ENCODE data around the gene DPYD. TPM values are rescaled to one million over a fixed set of nuclear protein-coding genes. Genes with fewer than 3 reads are reported as not detected.

DPYD gene
- total and polyA plus RNA-seq, 10 of the 15 experiments (the other 5 are each of a cell fraction or from before 2014, with no cell fraction given), result 5.7 to 23.8 (median 10.2) TPM

- no peak overlapping the region for H3K4me2 ChIP-seq (ENCODE audit: control insufficient read depth, insufficient read depth)
- H3K4me3 ChIP-seq, result no peak overlapping the region
- CTCF ChIA-PET, result interaction anchor here (0.6 to 1.5 kb wide), 4 partner anchors 9 to 114 kb away, joined by 3 to 7 read pairs (median 4); no protein-coding TSS in a partner anchor
- H3K9ac ChIP-seq (ENCODE audit: control insufficient read depth, insufficient read depth, low read length), result no peak overlapping the region
- no peaks in the 10 kb centered on the region; the same call in 1 of the 2 replicates for H3K4me1 ChIP-seq (ENCODE audit: control insufficient read depth, insufficient read depth, low read length)
- FAIRE-seq, result no peak
- RAD21 ChIA-PET (ENCODE audit: unreplicated experiment), result interaction anchor here (1.3 to 1.4 kb wide), 3 partner anchors 82 to 180 kb away, joined by 3 to 5 read pairs (median 5); no protein-coding TSS in a partner anchor
- no TSS peak for BruUV-seq (replicated peaks)
- H3K9me3 ChIP-seq (replicated peaks; ENCODE audit: control insufficient read depth, insufficient read depth, low read length), result no peaks in the 10 kb centered on the region
- no peaks in the 10 kb centered on the region for H3K36me3 ChIP-seq (ENCODE audit: control insufficient read depth in 2 of 2, insufficient read depth in 2 of 2, low read length in 1 of 2)
- no peak; the same call in 2 of the 3 replicates for ATAC-seq
- POLR2A ChIA-PET, result interaction anchor here (1.8 kb wide), 1 partner anchor 9 kb away, joined by 4 read pairs; no protein-coding TSS in a partner anchor
- SMC1A ChIA-PET (ENCODE audit: uncharacterized antibody, unreplicated experiment), result interaction anchor here (0.7 to 2.0 kb wide), 8 partner anchors 13 to 179 kb away, joined by 3 to 6 read pairs (median 3); no protein-coding TSS in a partner anchor
- WGBS (ENCODE audit: insufficient coverage, insufficient replicate concordance, low lambda C conversion rate, missing lambda C conversion rate), result 7% methylated on average over 2 of the region's 2 CpGs
- DNase-seq (ENCODE audit: low read depth, low spot score), result no peak
- no peak overlapping the region for H2AFZ ChIP-seq (ENCODE audit: control insufficient read depth, low read depth, low read length)
- no peaks in the 10 kb centered on the region for H3K27me3 ChIP-seq (replicated peaks in 1 of 2; ENCODE audit: control insufficient read depth in 2 of 2, insufficient read depth in 2 of 2, low read length in 1 of 2)
- H3K27ac ChIP-seq (ENCODE audit: control insufficient read depth, insufficient read depth), result no peak overlapping the region
- in situ Hi-C loops (cut with MboI) (no loop called here), intact Hi-C loops (cut with micrococcal nuclease; ENCODE audit: unreplicated experiment) (no loop called here)
- H4K20me1 ChIP-seq (ENCODE audit: control insufficient read depth, insufficient read depth), result no peaks in the 10 kb centered on the region
- no peaks in the 10 kb centered on the region for H3K79me2 ChIP-seq (ENCODE audit: control insufficient read depth, insufficient read depth, low read length)
- TF ChIP-seq CBX3 (IDR thresholded peaks at IDR 0.05; ENCODE audit: borderline replicate concordance, low read depth) (no peak), ZNF687 (IDR thresholded peaks at IDR 0.05) (no peak), SIX5 (IDR thresholded peaks at IDR 0.05; ENCODE audit: low read depth, low read length, severe bottlenecking) (no peak), IKZF2 (IDR thresholded peaks at IDR 0.05) (no peak), SIN3A (IDR thresholded peaks at IDR 0.05; ENCODE audit: low read depth, low read length) (no peak), HCFC1 (IDR thresholded peaks at IDR 0.05; ENCODE audit: low read length) (no peak), RBBP5 (conservative IDR thresholded peaks at IDR 0.05) (no peak)
- TF ChIP-seq, protein P1, sequence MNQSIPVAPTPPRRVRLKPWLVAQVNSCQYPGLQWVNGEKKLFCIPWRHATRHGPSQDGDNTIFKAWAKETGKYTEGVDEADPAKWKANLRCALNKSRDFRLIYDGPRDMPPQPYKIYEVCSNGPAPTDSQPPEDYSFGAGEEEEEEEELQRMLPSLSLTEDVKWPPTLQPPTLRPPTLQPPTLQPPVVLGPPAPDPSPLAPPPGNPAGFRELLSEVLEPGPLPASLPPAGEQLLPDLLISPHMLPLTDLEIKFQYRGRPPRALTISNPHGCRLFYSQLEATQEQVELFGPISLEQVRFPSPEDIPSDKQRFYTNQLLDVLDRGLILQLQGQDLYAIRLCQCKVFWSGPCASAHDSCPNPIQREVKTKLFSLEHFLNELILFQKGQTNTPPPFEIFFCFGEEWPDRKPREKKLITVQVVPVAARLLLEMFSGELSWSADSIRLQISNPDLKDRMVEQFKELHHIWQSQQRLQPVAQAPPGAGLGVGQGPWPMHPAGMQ (IDR thresholded peaks at IDR 0.05; ENCODE audit: borderline replicate concordance), result no peak
These were observed 497.4 kb downstream of the DPYD start for GRCh38 chr1:97423403-97423802.

Data from GM12878 (cell line).